ENCODE results near the gene ADPRH. TPM values are rescaled to one million over a fixed set of nuclear protein-coding genes. Genes with fewer than 3 reads are reported as not detected.

ADPRH gene
- total RNA-seq (2022), result 2.8 TPM in 2 replicates
- Bru-seq, nascent RNA, result percentile 49 among the genes with signal in this experiment
- BruChase-seq, experiment 1, labeled RNA remaining after a 2-hour chase, result percentile 53 among the genes with signal in this experiment
- BruChase-seq, experiment 2, labeled RNA remaining after a 6-hour chase, result percentile 54 among the genes with signal in this experiment
- long read RNA-seq, partial matches to known transcripts, result 0 of 1 reads
- long read RNA-seq, other reads (novel, unspliced or antisense), result 0 of 1 reads

DNA sequence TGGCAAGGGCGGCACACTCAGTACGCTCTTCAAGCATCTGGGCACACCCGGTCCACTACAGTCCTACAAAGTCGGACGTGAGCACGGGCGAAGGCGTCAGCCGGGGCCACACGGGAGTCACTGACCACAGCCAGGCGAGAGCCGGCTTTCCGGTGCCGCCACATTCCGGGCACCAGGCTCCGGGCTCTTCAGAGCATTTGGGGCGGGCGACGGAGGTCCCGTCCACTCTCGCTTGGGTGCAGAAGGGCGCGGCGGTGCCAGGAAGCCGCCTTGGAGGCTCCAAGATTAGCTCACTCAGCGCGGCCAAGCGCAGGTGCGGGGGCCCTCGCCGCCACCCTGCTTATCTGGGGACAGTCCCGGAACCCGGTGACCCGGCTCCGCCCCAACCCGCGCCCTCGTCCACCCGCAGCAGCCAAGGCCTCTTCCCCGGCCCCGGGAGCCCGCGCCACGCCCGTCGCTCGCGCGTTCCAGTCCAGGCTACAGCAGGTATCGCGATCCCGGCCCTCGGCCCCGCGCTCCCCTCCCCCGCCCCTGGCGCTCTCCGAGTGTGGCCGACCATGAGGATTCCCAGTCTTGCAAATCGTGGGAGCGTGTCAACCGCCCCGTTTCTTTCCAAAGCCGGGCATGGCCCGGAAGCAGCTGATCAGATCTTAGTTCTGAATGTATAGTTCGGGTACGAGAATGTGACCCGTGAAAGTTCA, at the start of gene ADPRH:
Gene ADPRH (plus strand): TSS at position 127 of the 701 bp plus-strand sequence. CDS start 2,678 bp downstream, outside the sequence.
- Mint-ChIP-seq H3K4me1 (ENCODE audit: low read depth, unreplicated experiment) (peaks cover 13% of the 10 kb centered on the region), H3K9me3 (ENCODE audit: unreplicated experiment) (no peaks in the 10 kb centered on the region), H3K4me3 (ENCODE audit: unreplicated experiment) (peak within 1 kb of the TSS; percentile 84), H3K36me3 (ENCODE audit: insufficient read depth, unreplicated experiment) (no peaks in the 10 kb centered on the region), H3K27me3 (ENCODE audit: insufficient read depth, unreplicated experiment) (no peaks in the 10 kb centered on the region), H3K27ac (ENCODE audit: unreplicated experiment) (peak within 1 kb of the TSS; percentile 82)
- POLR2A ChIA-PET, result interaction anchor here (0.5 to 0.7 kb wide), 2 partner anchors 215 to 579 kb away, joined by 3 to 5 read pairs; no protein-coding TSS in a partner anchor
- Histone ChIP-seq H3K4me1 (peaks cover 6% of the 10 kb centered on the region; the same call in 1 of the 2 replicates), H3K9me3 (no peaks in the 10 kb centered on the region), H3K27me3 (replicated peaks; ENCODE audit: control insufficient read depth, insufficient read depth, low read length) (no peaks in the 10 kb centered on the region), H3K4me3 (ENCODE audit: low read depth, low read length) (peak within 1 kb of the TSS; percentile 79), H3K36me3 (ENCODE audit: control insufficient read depth, insufficient read depth, low read length) (no peaks in the 10 kb centered on the region)
- intact Hi-C loops (cut with micrococcal nuclease; ENCODE audit: unreplicated experiment), result no loop called here
- no TSS peak for BruUV-seq (replicated peaks)
- CTCF ChIA-PET, result no interaction called here
- TF ChIP-seq, protein P1, sequence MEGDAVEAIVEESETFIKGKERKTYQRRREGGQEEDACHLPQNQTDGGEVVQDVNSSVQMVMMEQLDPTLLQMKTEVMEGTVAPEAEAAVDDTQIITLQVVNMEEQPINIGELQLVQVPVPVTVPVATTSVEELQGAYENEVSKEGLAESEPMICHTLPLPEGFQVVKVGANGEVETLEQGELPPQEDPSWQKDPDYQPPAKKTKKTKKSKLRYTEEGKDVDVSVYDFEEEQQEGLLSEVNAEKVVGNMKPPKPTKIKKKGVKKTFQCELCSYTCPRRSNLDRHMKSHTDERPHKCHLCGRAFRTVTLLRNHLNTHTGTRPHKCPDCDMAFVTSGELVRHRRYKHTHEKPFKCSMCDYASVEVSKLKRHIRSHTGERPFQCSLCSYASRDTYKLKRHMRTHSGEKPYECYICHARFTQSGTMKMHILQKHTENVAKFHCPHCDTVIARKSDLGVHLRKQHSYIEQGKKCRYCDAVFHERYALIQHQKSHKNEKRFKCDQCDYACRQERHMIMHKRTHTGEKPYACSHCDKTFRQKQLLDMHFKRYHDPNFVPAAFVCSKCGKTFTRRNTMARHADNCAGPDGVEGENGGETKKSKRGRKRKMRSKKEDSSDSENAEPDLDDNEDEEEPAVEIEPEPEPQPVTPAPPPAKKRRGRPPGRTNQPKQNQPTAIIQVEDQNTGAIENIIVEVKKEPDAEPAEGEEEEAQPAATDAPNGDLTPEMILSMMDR (IDR thresholded peaks at IDR 0.05; ENCODE audit: insufficient read depth in 1 of 2, low read depth in 1 of 2, low read length in 1 of 2, severe bottlenecking in 1 of 2, unreplicated experiment in 1 of 2), result no peak
- peak; percentile 85 to 86 for DNase-seq

GRCh38 chr3:119529883-119530282, 49.4 kb upstream of the ADPRH start:
- Mint-ChIP-seq H3K27me3 (ENCODE audit: insufficient read depth, unreplicated experiment) (no peaks in the 10 kb centered on the region), H3K4me3 (ENCODE audit: unreplicated experiment) (no peak overlapping the region), H3K36me3 (ENCODE audit: insufficient read depth, unreplicated experiment) (no peaks in the 10 kb centered on the region), H3K4me1 (ENCODE audit: low read depth, unreplicated experiment) (no peaks in the 10 kb centered on the region), H3K27ac (ENCODE audit: unreplicated experiment) (no peak overlapping the region), H3K9me3 (ENCODE audit: unreplicated experiment) (no peaks in the 10 kb centered on the region)
- BruUV-seq (replicated peaks), result no TSS peak
- intact Hi-C loops (cut with micrococcal nuclease; ENCODE audit: unreplicated experiment), result no loop called here
- DNase-seq, result no peak
- ChIA-PET POLR2A (no interaction called here), CTCF (no interaction called here)
- Histone ChIP-seq H3K4me3 (ENCODE audit: low read depth, low read length) (no peak overlapping the region), H3K9me3 (no peaks in the 10 kb centered on the region), H3K36me3 (ENCODE audit: control insufficient read depth, insufficient read depth, low read length) (no peaks in the 10 kb centered on the region), H3K27me3 (replicated peaks; ENCODE audit: control insufficient read depth, insufficient read depth, low read length) (no peaks in the 10 kb centered on the region), H3K4me1 (no peaks in the 10 kb centered on the region)
- TF ChIP-seq, protein P1 (IDR thresholded peaks at IDR 0.05; ENCODE audit: insufficient read depth in 1 of 2, low read depth in 1 of 2, low read length in 1 of 2, severe bottlenecking in 1 of 2, unreplicated experiment in 1 of 2), result no peak

GRCh38 chr3:119530456-119530855, 48.8 kb upstream of the ADPRH start:
- no peaks in the 10 kb centered on the region for H3K27me3 ChIP-seq (replicated peaks; ENCODE audit: control insufficient read depth, insufficient read depth, low read length)
- H3K4me1 Mint-ChIP-seq (ENCODE audit: low read depth, unreplicated experiment), result no peaks in the 10 kb centered on the region
- CTCF ChIA-PET, result no interaction called here
- no peaks in the 10 kb centered on the region for H3K27me3 Mint-ChIP-seq (ENCODE audit: insufficient read depth, unreplicated experiment)
- no peak overlapping the region for H3K4me3 Mint-ChIP-seq (ENCODE audit: unreplicated experiment)
- TF ChIP-seq, protein P1 (IDR thresholded peaks at IDR 0.05; ENCODE audit: insufficient read depth in 1 of 2, low read depth in 1 of 2, low read length in 1 of 2, severe bottlenecking in 1 of 2, unreplicated experiment in 1 of 2), result no peak
- POLR2A ChIA-PET, result no interaction called here
- no peaks in the 10 kb centered on the region for H3K4me1 ChIP-seq
- BruUV-seq (replicated peaks), result no TSS peak
- no peak overlapping the region for H3K4me3 ChIP-seq (ENCODE audit: low read depth, low read length)
- no peaks in the 10 kb centered on the region for H3K9me3 Mint-ChIP-seq (ENCODE audit: unreplicated experiment)
- intact Hi-C loops (cut with micrococcal nuclease; ENCODE audit: unreplicated experiment), result no loop called here
- DNase-seq, result no peak
- no peak overlapping the region for H3K27ac Mint-ChIP-seq (ENCODE audit: unreplicated experiment)
- H3K36me3 ChIP-seq (ENCODE audit: control insufficient read depth, insufficient read depth, low read length), result no peaks in the 10 kb centered on the region
- H3K36me3 Mint-ChIP-seq (ENCODE audit: insufficient read depth, unreplicated experiment), result no peaks in the 10 kb centered on the region
- no peaks in the 10 kb centered on the region for H3K9me3 ChIP-seq
